Adipose tissue (tissue), 3 donors: Measurements from ENCODE around the gene TTC34. TPM values are rescaled to one million over a fixed set of nuclear protein-coding genes. Genes with fewer than 3 reads are reported as not detected.
"Not testable (repeated sequence)": the region's sequence is repeated elsewhere in the genome, so short reads cannot be mapped to it uniquely, and the experiment has no call there.

ENCODE experiments used
- H3K27ac ChIP-seq: one replicate; pipeline ENCODE4 v1.5.1; 2013; ENCODE audit warnings: low read depth, low read length
- WGBS, 3 donors: extraction: QIAGEN DNeasy Blood & Tissue Kit; methylation state at CpG; one replicate each; pipeline ENCODE4 v1.1.7; 2013; 5-methylcytosine and 5-hydroxymethylcytosine counted together
- polyA plus RNA-seq, 3 donors: library from polyadenylated mRNA; stranded (reverse); fragments of 200-250 nt; gene quantifications; one replicate each; pipeline ENCODE4 v1.2.3, GENCODE V29; 2013
- donor health status: healthy with polysubstance abuse.
- donor health status: Bipolar disorder and iron deficiency.
- donor health status: healthy.

The TTC34 gene
- polyA plus RNA-seq, 3 donors = 0.15 to 0.22 (median 0.16) TPM

DNA sequence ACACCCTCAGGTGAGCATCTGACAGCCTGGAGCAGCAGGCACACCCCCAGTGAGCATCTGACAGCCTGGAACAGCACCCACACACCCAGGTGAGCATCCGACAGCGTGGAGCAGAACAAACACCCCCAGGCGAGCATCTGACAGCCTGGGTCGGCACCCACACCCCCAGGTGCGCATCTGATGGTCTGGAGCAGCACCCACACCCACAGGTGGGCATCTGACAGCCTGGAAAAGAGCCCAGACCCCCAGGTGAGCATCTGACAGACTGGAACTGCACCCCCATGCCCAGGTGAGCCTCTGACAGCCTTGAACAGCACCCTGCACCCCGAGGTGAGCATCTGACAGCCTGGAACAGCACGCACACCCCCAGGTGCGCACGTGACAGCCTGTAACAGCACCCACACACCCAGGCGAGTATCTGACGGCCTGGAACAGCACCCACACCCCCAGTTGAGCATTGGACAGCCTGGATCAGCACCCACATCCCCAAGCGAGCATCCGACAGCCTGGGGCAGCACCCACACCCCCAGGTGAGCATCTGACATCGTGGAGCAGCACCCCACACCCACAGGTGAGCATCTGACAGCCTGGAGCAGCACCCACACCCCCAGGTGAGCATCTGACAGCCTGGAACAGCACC lies 51.3 kb downstream of the TTC34 start:
- 38 to 49% (median 47%) methylated on average over 14 of the region's 14 CpGs for WGBS, 3 donors
- H3K27ac ChIP-seq = not testable (repeated sequence)

DNA sequence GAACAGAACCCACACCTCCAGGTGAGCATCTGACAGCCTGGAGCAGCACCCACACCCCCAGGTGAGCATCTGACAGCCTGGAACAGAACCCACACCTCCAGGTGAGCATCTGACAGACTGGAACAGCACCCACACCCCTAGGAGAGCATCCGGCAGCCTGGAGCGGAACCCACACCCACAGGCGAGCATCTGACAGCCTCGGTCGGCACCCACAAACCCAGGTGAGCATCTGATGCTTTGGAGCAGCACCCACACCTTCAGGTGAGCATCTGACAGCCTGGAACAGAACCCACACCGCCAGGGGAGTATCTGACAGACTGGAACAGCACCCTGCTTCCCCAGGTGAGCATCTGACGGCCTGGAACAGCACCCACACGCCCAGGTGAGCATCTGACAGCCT lies 52.9 kb downstream of the TTC34 start:
- WGBS, 3 donors = 43 to 58% (median 57%) methylated on average over 7 of the region's 8 CpGs
- not testable (repeated sequence) for H3K27ac ChIP-seq

DNA sequence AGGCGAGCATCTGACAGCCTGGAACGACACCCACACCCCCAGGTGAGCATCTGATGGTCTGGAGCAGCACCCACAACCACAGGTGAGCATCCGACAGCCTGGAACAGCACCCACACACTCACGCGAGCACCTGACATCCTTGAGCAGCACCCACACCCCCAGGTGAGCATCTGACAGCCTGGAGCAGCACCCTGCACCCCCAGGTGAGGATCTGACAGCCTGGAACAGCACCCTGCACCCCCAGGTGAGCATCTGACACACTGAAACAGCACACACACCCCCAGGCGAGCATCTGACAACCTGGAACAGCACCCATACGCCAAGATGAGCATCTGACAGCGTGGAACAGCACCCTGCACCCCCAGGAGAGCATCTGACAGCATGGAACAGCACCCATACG lies 106.7 kb downstream of the TTC34 start:
- 17 to 35% (median 30%) methylated on average over 2 to 5 of the region's 9 CpGs for WGBS, 3 donors
- not testable (repeated sequence) for H3K27ac ChIP-seq

- 25 to 47% (median 32%) methylated on average over 4 to 5 of the region's 10 CpGs for WGBS, 3 donors
- not testable (repeated sequence) for H3K27ac ChIP-seq
Observed at GRCh38 chr1:2690180-2690579, 111.3 kb downstream of the TTC34 start.

DNA sequence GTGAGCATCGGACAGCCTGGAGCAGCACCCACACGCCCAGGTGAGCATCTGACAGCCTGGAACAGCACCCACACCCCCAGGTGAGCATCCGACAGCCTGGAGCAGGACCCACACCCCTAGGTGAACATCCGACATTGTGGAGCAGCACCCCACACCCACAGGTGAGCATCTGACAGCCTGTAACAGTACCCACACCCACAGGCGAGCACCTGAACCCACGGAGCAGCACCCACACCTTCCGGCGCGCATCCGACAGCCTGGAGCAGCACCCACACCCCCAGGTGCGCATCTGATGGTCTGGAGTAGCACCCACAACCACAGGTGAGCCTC lies 113.2 kb downstream of the TTC34 start:
- H3K27ac ChIP-seq = not testable (repeated sequence)
- 41 to 62% (median 54%) methylated on average over 7 to 11 of the region's 11 CpGs for WGBS, 3 donors

DNA sequence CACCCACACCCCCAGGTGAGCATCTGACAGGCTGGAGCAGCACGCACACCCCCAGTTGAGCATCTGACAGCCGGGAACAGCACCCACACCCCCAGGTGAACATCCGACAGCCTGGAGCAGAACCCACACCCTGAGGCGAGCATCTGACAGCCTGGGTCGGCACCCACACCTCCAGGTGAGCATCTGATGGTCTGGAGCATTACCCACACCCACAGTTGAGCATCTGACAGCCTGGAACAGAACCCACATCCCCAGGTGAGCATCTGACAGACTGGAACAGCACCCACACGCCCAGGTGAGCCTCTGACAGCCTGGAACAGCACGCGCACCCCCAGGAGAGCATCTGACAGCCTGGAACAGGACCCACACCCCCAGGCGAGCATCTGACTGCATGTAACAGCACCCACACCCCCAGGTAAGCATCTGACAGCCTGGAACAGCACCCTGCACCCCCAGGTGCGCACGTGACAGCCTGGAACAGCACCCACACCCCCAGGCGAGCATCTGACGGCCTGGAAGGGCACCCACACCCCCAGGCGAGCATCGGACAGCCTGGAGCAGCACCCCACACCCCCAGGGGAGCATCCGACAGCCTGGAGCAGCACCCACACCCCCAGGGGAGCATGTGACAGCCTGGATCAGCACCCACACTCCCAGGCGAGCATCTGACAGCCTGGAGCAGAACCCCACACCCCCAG lies 113.7 kb downstream of the TTC34 start:
- 39 to 48% (median 40%) methylated on average over 14 to 15 of the region's 17 CpGs for WGBS, 3 donors

DNA sequence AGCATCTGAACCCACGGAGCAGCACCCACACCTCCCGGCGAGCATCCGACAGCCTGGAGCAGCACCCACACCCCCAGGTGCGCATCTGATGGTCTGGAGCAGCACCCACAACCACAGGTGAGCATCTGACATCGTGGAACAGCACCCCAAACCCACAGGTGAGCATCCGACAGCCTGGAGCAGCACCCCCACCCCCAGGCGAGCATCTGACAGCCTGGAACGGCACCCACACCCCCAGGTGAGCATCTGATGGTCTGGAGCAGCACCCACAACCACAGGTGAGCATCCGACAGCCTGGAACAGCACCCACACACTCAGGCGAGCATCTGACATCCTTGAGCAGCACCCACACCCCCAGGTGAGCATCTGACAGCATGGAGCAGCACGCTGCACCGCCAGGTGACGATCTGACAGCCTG lies 114.3 kb downstream of the TTC34 start:
- H3K27ac ChIP-seq = not testable (repeated sequence)
- 39 to 63% (median 47%) methylated on average over 14 of the region's 14 CpGs for WGBS, 3 donors

More for the DNA sequence above, 113.7 kb downstream of the TTC34 start:
- not testable (repeated sequence) for H3K27ac ChIP-seq

DNA sequence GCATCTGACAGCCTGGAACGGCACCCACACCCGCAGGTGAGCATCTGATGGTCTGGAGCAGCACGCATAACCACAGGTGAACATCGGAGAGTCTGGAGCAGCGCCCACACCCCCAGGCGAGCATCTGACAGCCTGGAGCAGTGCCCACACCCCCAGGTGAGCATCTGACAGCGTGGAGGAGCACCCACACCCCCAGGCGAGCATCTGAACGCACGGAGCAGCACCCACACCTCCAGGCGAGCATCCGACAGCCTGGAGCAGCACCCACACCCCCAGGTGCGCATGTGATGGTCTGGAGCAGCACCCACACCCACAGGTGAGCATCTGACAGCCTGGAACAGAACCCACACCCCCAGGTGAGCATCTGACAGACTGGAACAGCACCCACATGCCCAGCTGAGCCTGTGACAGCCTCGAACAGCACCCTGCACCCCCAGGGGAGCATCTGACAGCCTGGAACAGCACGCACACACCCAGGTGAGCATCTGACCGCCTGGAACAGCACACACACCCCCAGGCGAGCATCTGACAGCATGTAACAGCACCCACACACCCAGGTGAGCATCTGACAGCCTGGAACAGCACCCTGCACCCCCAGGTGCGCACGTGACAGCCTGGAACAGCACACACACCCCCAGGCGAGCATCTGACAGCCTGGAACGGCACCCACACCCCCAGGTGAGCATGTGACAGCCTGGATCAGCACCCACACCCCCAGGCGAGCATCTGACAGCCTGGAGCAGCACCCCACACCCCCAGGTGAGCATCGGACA lies 115.2 kb downstream of the TTC34 start:
- 33 to 46% (median 42%) methylated on average over 16 to 20 of the region's 23 CpGs for WGBS, 3 donors
- H3K27ac ChIP-seq = not testable (repeated sequence)

GRCh38 chr1:2685671-2686070 lies 115.8 kb downstream of the TTC34 start:
- not testable (repeated sequence) for H3K27ac ChIP-seq
- WGBS, 3 donors = 12 to 36% (median 34%) methylated on average over 4 to 5 of the region's 8 CpGs

DNA sequence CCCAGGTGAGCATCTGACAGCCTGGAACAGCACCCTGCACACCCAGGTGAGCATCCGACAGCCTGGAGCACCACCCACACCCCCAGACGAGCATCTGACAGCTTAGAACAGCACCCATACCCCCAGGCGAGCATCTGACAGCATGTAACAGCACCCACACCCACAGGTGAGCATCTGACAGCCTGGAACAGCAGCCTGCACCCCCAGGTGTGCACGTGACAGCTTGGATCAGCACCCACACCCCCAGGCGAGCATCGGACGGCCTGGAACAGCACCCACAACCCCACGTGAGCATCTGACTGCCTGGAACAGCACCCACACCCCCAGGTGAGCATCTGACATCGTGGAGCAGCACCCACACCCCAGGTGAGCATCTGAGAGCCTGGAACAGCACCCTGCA lies 116.6 kb downstream of the TTC34 start:
- WGBS, 3 donors = 20 to 37% (median 33%) methylated on average over 9 of the region's 9 CpGs
- H3K27ac ChIP-seq = not testable (repeated sequence)

- H3K27ac ChIP-seq = not testable (repeated sequence)
- 47 to 56% (median 50%) methylated on average over 7 of the region's 7 CpGs for WGBS, 3 donors
Observed at GRCh38 chr1:2684000-2684399, 117.5 kb downstream of the TTC34 start.

DNA sequence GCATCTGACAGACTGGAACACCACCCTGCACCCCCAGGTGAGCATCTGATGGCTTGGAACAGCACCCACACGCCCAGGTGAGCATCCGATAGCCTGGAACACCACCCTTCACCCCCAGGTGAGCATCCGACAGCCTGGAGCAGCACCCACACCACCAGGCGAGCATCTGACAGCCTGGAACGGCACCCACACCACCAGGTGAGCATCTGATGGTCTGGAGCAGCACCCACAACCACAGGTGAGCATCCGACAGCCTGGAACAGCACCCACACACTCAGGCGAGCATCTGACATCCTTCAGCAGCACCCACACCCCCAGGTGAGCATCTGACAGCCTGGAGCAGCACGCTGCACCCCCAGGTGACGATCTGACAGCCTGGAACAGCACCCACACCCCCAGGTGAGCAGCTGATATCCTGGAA lies 118.2 kb downstream of the TTC34 start:
- 31 to 39% (median 33%) methylated on average over 8 to 9 of the region's 9 CpGs for WGBS, 3 donors
- H3K27ac ChIP-seq = not testable (repeated sequence)

- not testable (repeated sequence) for H3K27ac ChIP-seq
- WGBS, 3 donors = 62% methylated on average over 4 of the region's 11 CpGs; no CpG with 5 or more reads in 2 of the 3 donors
Observed at GRCh38 chr1:2682879-2683278, 118.6 kb downstream of the TTC34 start.

GRCh38 chr1:2676726-2677125 lies 124.8 kb downstream of the TTC34 start:
- not testable (repeated sequence) for H3K27ac ChIP-seq
- WGBS, 3 donors = 60 to 100% methylated on average over 1 to 4 of the region's 10 CpGs; no CpG with 5 or more reads in 1 of the 3 donors

DNA sequence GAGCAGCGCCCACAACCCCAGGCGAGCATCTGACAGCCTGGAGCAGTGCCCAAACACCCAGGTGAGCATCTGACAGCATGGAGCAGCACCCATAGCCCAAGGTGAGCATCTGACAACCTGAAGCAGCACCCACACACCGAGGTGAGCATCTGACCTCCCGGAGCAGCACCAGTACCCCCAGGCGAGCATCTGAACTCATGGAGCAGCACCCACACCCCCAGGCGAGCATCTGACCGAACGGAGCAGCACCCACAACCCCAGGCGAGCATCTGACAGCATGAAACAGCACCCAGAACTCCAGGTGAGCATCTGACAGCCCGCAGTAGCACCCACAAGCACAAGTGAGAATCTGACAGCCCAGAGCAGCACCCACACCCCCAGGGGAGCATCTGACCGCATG lies 129.8 kb downstream of the TTC34 start:
- 56 to 61% (median 56%) methylated on average over 7 of the region's 11 CpGs for WGBS, 3 donors

GRCh38 chr1:2659806-2660205 lies 141.7 kb downstream of the TTC34 start:
- H3K27ac ChIP-seq = not testable (repeated sequence)
- 49 to 68% (median 55%) methylated on average over 3 to 6 of the region's 8 CpGs for WGBS, 3 donors

More for the DNA sequence above, 129.8 kb downstream of the TTC34 start:
- H3K27ac ChIP-seq = not testable (repeated sequence)

GRCh38 chr1:2657909-2658308 lies 143.6 kb downstream of the TTC34 start:
- H3K27ac ChIP-seq = not testable (repeated sequence)
- 80 to 85% (median 80%) methylated on average over 1 to 6 of the region's 10 CpGs for WGBS, 3 donors

DNA sequence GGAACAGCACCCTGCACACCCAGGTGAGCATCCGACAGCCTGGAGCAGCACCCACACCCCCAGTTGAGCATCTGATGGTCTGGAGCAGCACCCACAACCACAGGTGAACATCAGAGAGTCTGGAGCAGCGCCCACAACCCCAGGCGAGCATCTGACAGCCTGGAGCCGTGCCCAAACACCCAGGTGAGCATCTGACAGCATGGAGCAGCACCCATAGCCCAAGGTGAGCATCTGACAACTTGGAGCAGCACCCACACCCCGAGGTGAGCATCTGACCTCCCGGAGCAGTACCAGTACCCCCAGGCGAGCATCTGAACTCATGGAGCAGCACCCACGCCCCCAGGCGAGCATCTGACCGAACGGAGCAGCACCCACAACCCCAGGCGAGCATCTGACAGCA lies 144.4 kb downstream of the TTC34 start:
- H3K27ac ChIP-seq = not testable (repeated sequence)
- WGBS, 3 donors = 34 to 60% (median 44%) methylated on average over 3 to 7 of the region's 12 CpGs
